H1 (cell line): ENCODE measurements around the gene NRSN2. TPM values are rescaled to one million over a fixed set of nuclear protein-coding genes. Genes with fewer than 3 reads are reported as not detected.
A peak's percentile ranks its signal among the peaks of the same experiment; 100 is the strongest.

Experiments
- CTCF ChIA-PET: fragments of 300-600 bp; sonication (Branson Sonifier 250); formaldehyde crosslinking; loops from one replicate; lab custom pipeline; 2021; ENCODE audit not compliant: partially characterized antibody; lab: Charles Lee
- POLR2A ChIA-PET: fragments of 300-600 bp; sonication (Branson Sonifier 250); formaldehyde crosslinking; loops from one replicate; lab custom pipeline; 2021; ENCODE audit warnings: inconsistent platforms; ENCODE audit not compliant: partially characterized antibody; lab: Charles Lee
- DNase-seq, 2 experiments: peaks; one replicate each; pipeline versions ENCODE4 v3.0.0 to v3.0.0-alpha.2; 2010 to 2022; ENCODE audit warnings: low spot score in 2 of 2, low read depth in 1 of 2, mixed read lengths in 1 of 2
- FAIRE-seq: peaks from 2 replicates; lab custom pipeline; 2011; peaks lifted over from hg19 to GRCh38; lab: Jason Lieb, UNC
- H2AFZ ChIP-seq: 2 replicates; pipeline ENCODE4 v1.8.1; 2012; ENCODE audit warnings: low read length, inconsistent platforms
- H2AK5ac ChIP-seq: 2 replicates; pipeline ENCODE4 v1.6.1; 2013; ENCODE audit warnings: low read depth, low read length
- H2BK120ac ChIP-seq: replicated peaks from 2 replicates; pipeline ENCODE3; 2013; ENCODE audit warnings: low read depth, low read length, inconsistent platforms
- H2BK12ac ChIP-seq: 2 replicates; pipeline ENCODE4 v1.6.1; 2013; ENCODE audit warnings: low read depth, low read length
- H2BK15ac ChIP-seq: 2 replicates; pipeline ENCODE4 v1.6.1; 2013; ENCODE audit warnings: low read length
- H2BK20ac ChIP-seq: 2 replicates; pipeline ENCODE4 v1.6.1; 2013; ENCODE audit warnings: low read length
- H2BK5ac ChIP-seq: 2 replicates; pipeline ENCODE4 v1.6.1; 2013; ENCODE audit warnings: low read depth, low read length
- H3K14ac ChIP-seq: 2 replicates; pipeline ENCODE4 v1.6.1; 2013; ENCODE audit warnings: inconsistent platforms; ENCODE audit not compliant: insufficient read length
- H3K18ac ChIP-seq: 2 replicates; pipeline ENCODE4 v1.6.1; 2013; ENCODE audit warnings: low read length; ENCODE audit errors: extremely low read depth
- H3K23ac ChIP-seq: 2 replicates; pipeline ENCODE4 v1.6.1; 2013; ENCODE audit warnings: inconsistent platforms; ENCODE audit not compliant: insufficient read length
- H3K23me2 ChIP-seq: 2 replicates; pipeline ENCODE4 v1.6.1; 2013; ENCODE audit warnings: low read depth, low read length
- H3K27ac ChIP-seq: 2 replicates; pipeline ENCODE4 v1.6.1; 2011; ENCODE audit warnings: low read depth, low read length, inconsistent platforms
- H3K27me3 ChIP-seq, 4 experiments: replicated peaks in 1 of 4; 1 replicate in 1 of 4; 2 replicates in 3 of 4; pipeline versions ENCODE4 v1.6.1 to v1.8.1; 2011 to 2013; ENCODE audit warnings: low read length in 3 of 4, mild to moderate bottlenecking in 3 of 4, inconsistent platforms in 2 of 4, mixed read lengths in 2 of 4, moderate library complexity in 1 of 4; ENCODE audit not compliant: control insufficient read depth in 3 of 4, insufficient read depth in 3 of 4; ENCODE audit errors: extremely low read depth in 1 of 4
- H3K36me3 ChIP-seq, 4 experiments: 2 replicates each; pipeline versions ENCODE4 v1.6.1 to v1.8.1; 2011 to 2013; ENCODE audit warnings: mild to moderate bottlenecking in 4 of 4, low read length in 3 of 4, moderate library complexity in 2 of 4, control low read depth in 1 of 4, inconsistent platforms in 1 of 4; ENCODE audit not compliant: insufficient read depth in 4 of 4, control insufficient read depth in 2 of 4
- H3K4ac ChIP-seq: replicated peaks from 2 replicates; pipeline ENCODE3; 2013; ENCODE audit warnings: low read length, low read depth, mixed read lengths, inconsistent platforms; ENCODE audit not compliant: insufficient read length
- H3K4me1 ChIP-seq, 4 experiments: replicated peaks in 1 of 4; 1 replicate in 1 of 4; 2 replicates in 3 of 4; pipeline versions ENCODE4 v1.6.1 to v1.8.1; 2011 to 2013; ENCODE audit warnings: low read length in 3 of 4, inconsistent platforms in 2 of 4, mixed read lengths in 1 of 4; ENCODE audit not compliant: insufficient read depth in 4 of 4, control insufficient read depth in 3 of 4
- H3K4me2 ChIP-seq, 2 experiments: 2 replicates each; pipeline versions ENCODE4 v1.6.1 to v1.8.1; 2011 to 2013; ENCODE audit warnings: low read depth in 2 of 2, low read length in 2 of 2, control low read depth in 1 of 2, inconsistent platforms in 1 of 2, mild to moderate bottlenecking in 1 of 2; ENCODE audit not compliant: insufficient read depth in 1 of 2
- H3K4me3 ChIP-seq, 4 experiments: fragments of 200-600, 300-600 bp in 1 of 4; sonication (generic), shearing (Covaris generic), sonication (Bioruptor Twin) in 1 of 4; 2 replicates each; pipeline versions ENCODE4 v1.5.1 to v1.8.1; 2011 to 2016; ENCODE audit warnings: low read length in 4 of 4, low read depth in 3 of 4, control low read depth in 2 of 4, inconsistent platforms in 2 of 4, mild to moderate bottlenecking in 2 of 4, mixed read lengths in 1 of 4, moderate library complexity in 1 of 4; ENCODE audit not compliant: insufficient read depth in 2 of 4; ENCODE audit errors: extremely low read depth in 1 of 4
- H3K56ac ChIP-seq: replicated peaks from 2 replicates; pipeline ENCODE3; 2013; ENCODE audit warnings: low read depth, mild to moderate bottlenecking, mixed read lengths, low read length, inconsistent platforms; ENCODE audit not compliant: insufficient read length
- H3K79me1 ChIP-seq: 2 replicates; pipeline ENCODE4 v1.6.1; 2013; ENCODE audit warnings: low read depth, low read length, control low read depth
- H3K79me2 ChIP-seq, 2 experiments: 2 replicates each; pipeline versions ENCODE4 v1.6.1 to v1.8.1; 2012 to 2013; ENCODE audit warnings: low read length in 2 of 2, mild to moderate bottlenecking in 2 of 2, inconsistent platforms in 1 of 2; ENCODE audit not compliant: insufficient read depth in 2 of 2, control insufficient read depth in 1 of 2
- H3K9ac ChIP-seq, 4 experiments: replicated peaks in 1 of 4; 1 replicate in 1 of 4; 2 replicates in 3 of 4; pipeline versions ENCODE4 v1.6.1 to v1.8.1; 2011 to 2013; ENCODE audit warnings: low read depth in 3 of 4, low read length in 3 of 4, control low read depth in 2 of 4, mild to moderate bottlenecking in 2 of 4, moderate library complexity in 2 of 4, inconsistent platforms in 1 of 4; ENCODE audit errors: extremely low read depth in 1 of 4
- H3K9me3 ChIP-seq, 2 experiments: 2 replicates each; pipeline versions ENCODE4 v1.6.1 to v1.8.1; 2012 to 2013; ENCODE audit warnings: mild to moderate bottlenecking in 2 of 2, moderate library complexity in 2 of 2, control low read depth in 1 of 2, inconsistent platforms in 1 of 2, low read depth in 1 of 2, low read length in 1 of 2, mixed read lengths in 1 of 2; ENCODE audit not compliant: insufficient read depth in 2 of 2
- H4K20me1 ChIP-seq, 2 experiments: replicated peaks in 1 of 2; 2 replicates each; pipeline versions ENCODE3 to v1.8.1; 2011 to 2013; ENCODE audit warnings: inconsistent platforms in 2 of 2, low read length in 2 of 2, mild to moderate bottlenecking in 1 of 2; ENCODE audit not compliant: insufficient read depth in 2 of 2, control insufficient read depth in 1 of 2
- H4K5ac ChIP-seq: 2 replicates; pipeline ENCODE4 v1.6.1; 2013; ENCODE audit warnings: low read length, low read depth, mixed read lengths, inconsistent platforms; ENCODE audit not compliant: insufficient read length
- H4K8ac ChIP-seq: 2 replicates; pipeline ENCODE4 v1.8.0; 2013; ENCODE audit warnings: mild to moderate bottlenecking, moderate library complexity, low read length, inconsistent platforms; ENCODE audit not compliant: insufficient read depth; ENCODE audit errors: extremely low read depth
- H4K91ac ChIP-seq: replicated peaks from 2 replicates; pipeline ENCODE3; 2013; ENCODE audit warnings: low read length, mixed read lengths, inconsistent platforms; ENCODE audit not compliant: insufficient read length
- BACH1 ChIP-seq: IDR thresholded peaks from 2 replicates; pipeline ENCODE4 v1.6.1; 2012; ENCODE audit warnings: low read length, improper control_type of control experiment
- CBX5 ChIP-seq: fragments of 300-800, 300-1000 bp; sonication (generic); IDR thresholded peaks from 2 replicates; pipeline ENCODE4 v1.7.1; 2016; ENCODE audit warnings: antibody characterized with exemption, low read length, low read depth
- WGBS, 2 experiments: shearing (Covaris generic) in 1 of 2; methylation state at CpG; one replicate each; pipeline versions ENCODE4 v1.1.6 to v1.1.7; 2013 to 2015; ENCODE audit warnings: low lambda C conversion rate in 2 of 2, mixed read lengths in 2 of 2, inconsistent platforms in 1 of 2, low coverage in 1 of 2, missing lambda C conversion rate in 1 of 2; ENCODE audit not compliant: insufficient replicate concordance in 2 of 2, insufficient coverage in 1 of 2, insufficient read length in 1 of 2; ENCODE audit errors: extremely low coverage in 1 of 2, missing lambda C conversion rate in 1 of 2; 5-methylcytosine and 5-hydroxymethylcytosine counted together
- polyA plus RNA-seq, 7 experiments: library from polyadenylated mRNA; depleted of rRNA in 3 of 7; stranded (reverse) in 5 of 7; unstranded in 2 of 7; fragments of >200 nt in 5 of 7; fragments of 200-250 nt in 2 of 7; gene quantifications; 1 replicate in 5 of 7; 2 replicates in 1 of 7; 4 replicates in 1 of 7; pipeline versions ENCODE4 v1.2.1 to v1.2.3, GENCODE V29; 2011 to 2013; ENCODE audit warnings: missing spikeins in 2 of 7, mixed read lengths in 2 of 7
- total RNA-seq: library from RNA; stranded (reverse); fragmentation: NEBNext Ultra II Directional; extraction: Animal tissue kit (Norgen Biotek cat#: 25700); gene quantifications from 2 replicates; pipeline ENCODE4 v1.2.1, GENCODE V29; 2021

Gene NRSN2
- total and polyA plus RNA-seq, 2 of the 8 experiments (the other 6 are each of a cell fraction or from before 2014, with no cell fraction given) = 19.4 to 33.3 TPM

GRCh38 chr20:370977-371754 is 24.3 kb downstream of the NRSN2 start:
- Histone ChIP-seq H3K9me3 (no peaks in the 10 kb centered on the region), H3K79me1 (no peaks in the 10 kb centered on the region), H2BK12ac (peak overlapping the region; percentile 70), H3K18ac (peak overlapping the region; percentile 79; the same call in 1 of the 2 replicates), H3K4ac (no peak overlapping the region), H2AK5ac (0 out of 2 replicates have a peak overlapping the region, but pooled peaks have one; percentile 65), H3K14ac (no peak overlapping the region), H3K56ac (no peak overlapping the region), H3K4me3 (no peak overlapping the region), H4K5ac (no peak overlapping the region), H4K8ac (no peak overlapping the region), H3K4me1 (peaks cover 0 to 5% (median 0%) of the 10 kb centered on the region in 4 experiments; a peak in 2 of 7 replicates), H2AFZ (peak overlapping the region; percentile 67; the same call in 1 of the 2 replicates), H2BK15ac (0 out of 2 replicates have a peak overlapping the region, but pooled peaks have one; percentile 54), H4K91ac (peak overlapping the region; percentile 22), H2BK5ac (peak overlapping the region; percentile 82), H3K27me3 (no peaks in the 10 kb centered on the region; a peak in 1 of 7 replicates), H3K9ac (no peak overlapping the region), H3K79me2 (no peaks in the 10 kb centered on the region; a peak in 1 of 4 replicates), H4K20me1 (no peaks in the 10 kb centered on the region), H3K4me2 (no peak overlapping the region), H3K27ac (no peak overlapping the region), H3K36me3 (no peaks in the 10 kb centered on the region; a peak in 1 of 8 replicates), H2BK120ac (no peak overlapping the region), H2BK20ac (0 out of 2 replicates have a peak overlapping the region, but pooled peaks have one; percentile 88), H3K23me2 (no peaks in the 10 kb centered on the region), H3K23ac (no peak overlapping the region)
- ChIA-PET CTCF (interaction anchor here (0.8 to 4.9 kb wide), 12 partner anchors 8 to 260 kb away, joined by 3 to 41 read pairs (median 3); no protein-coding TSS in a partner anchor), POLR2A (interaction anchor here (0.7 to 14.7 kb wide), 7 partner anchors 9 to 45 kb away, joined by 3 to 172 read pairs (median 3); partner anchors contain the start of genes SOX12 and TRIB3)
- 88 to 100% methylated on average over 1 to 6 of the region's 7 CpGs for WGBS, 2 experiments
- FAIRE-seq (no peak), DNase-seq (no peak)
- TF ChIP-seq CBX5 (no peak), BACH1 (peak; percentile 56)
